ENCODE data around the gene OGDHL. TPM values are rescaled to one million over a fixed set of nuclear protein-coding genes. Genes with fewer than 3 reads are reported as not detected.

Gene OGDHL
- total RNA-seq, 1 donor from 2014 or later, result 0.30 TPM

DNA sequence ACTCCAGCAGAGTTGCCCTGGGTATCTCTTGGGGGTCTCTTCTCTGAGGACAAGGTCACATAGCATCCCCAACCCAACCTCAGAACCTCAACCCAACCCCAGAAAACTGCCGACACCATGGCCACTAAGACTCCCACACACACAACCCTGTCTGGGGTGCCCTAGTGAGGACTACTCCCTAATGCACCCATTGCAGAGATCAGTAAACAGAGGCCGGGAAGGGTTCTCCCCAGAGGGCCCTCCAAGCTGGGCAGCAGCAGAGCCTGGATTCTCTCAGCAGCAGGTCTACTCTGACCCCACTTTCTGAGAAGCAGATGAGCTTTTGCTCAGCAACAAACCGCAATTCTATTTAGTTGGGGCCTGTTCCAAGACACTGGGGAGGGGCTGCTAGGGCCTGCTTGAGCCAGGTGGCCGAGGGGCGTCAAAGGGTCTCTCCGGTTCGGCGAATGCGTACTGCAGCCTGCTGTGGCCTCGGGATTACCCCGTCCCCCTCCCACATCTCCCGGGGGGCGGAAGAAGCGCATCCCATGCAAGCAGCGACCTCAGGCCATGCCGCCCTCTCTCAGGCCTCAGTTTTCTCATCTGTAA is 828 bp downstream of the OGDHL start:
- DNase-seq (no peak), ATAC-seq (no peak)
- Histone ChIP-seq H3K4me3 (no peak overlapping the region), H3K27me3 (ENCODE audit: low read depth) (peaks cover 27% of the 10 kb centered on the region), H3K4me1 (peaks cover 3% of the 10 kb centered on the region), H3K36me3 (no peaks in the 10 kb centered on the region), H3K27ac (no peak overlapping the region), H3K9me3 (no peaks in the 10 kb centered on the region)
- intact Hi-C loops (cut with DNase I), result no loop called here
- no peak for TF ChIP-seq CTCF (IDR thresholded peaks at IDR 0.05)

DNA sequence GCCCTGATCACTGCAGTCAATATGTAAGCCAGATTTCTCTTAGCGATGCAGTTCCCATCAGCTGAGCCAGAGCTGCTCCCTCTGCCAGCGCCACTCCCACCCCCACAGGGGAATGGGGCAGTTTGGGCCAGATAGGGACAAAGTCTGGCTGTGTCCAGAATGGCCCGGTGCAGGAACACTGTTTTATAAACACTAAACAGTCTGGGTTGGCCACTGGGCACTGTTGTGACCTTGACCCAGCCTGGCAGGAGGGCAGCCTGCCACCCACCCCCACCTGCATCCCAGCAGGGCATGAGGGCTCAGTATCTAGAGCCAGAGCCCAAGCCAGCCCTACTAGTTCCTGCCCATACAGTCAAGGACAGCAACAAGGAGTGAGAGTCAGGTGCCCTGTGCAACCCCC is 1.3 kb downstream of the OGDHL start:
- Histone ChIP-seq H3K4me3 (no peak overlapping the region), H3K9me3 (no peaks in the 10 kb centered on the region), H3K36me3 (no peaks in the 10 kb centered on the region), H3K27me3 (ENCODE audit: low read depth) (peaks cover 27% of the 10 kb centered on the region), H3K27ac (no peak overlapping the region), H3K4me1 (peaks cover 3% of the 10 kb centered on the region)
- ATAC-seq, result no peak
- intact Hi-C loops (cut with DNase I), result no loop called here
- no peak for TF ChIP-seq CTCF (IDR thresholded peaks at IDR 0.05)
- DNase-seq, result no peak

- Histone ChIP-seq H3K4me1 (peaks cover 3% of the 10 kb centered on the region), H3K36me3 (no peaks in the 10 kb centered on the region), H3K27me3 (ENCODE audit: low read depth) (peaks cover 27% of the 10 kb centered on the region), H3K9me3 (no peaks in the 10 kb centered on the region), H3K27ac (no peak overlapping the region), H3K4me3 (no peak overlapping the region)
- intact Hi-C loops (cut with DNase I), result no loop called here
- DNase-seq (no peak), ATAC-seq (no peak)
- TF ChIP-seq CTCF (IDR thresholded peaks at IDR 0.05), result no peak
These were observed 2.2 kb downstream of the OGDHL start for GRCh38 chr10:49759787-49760551.

DNA sequence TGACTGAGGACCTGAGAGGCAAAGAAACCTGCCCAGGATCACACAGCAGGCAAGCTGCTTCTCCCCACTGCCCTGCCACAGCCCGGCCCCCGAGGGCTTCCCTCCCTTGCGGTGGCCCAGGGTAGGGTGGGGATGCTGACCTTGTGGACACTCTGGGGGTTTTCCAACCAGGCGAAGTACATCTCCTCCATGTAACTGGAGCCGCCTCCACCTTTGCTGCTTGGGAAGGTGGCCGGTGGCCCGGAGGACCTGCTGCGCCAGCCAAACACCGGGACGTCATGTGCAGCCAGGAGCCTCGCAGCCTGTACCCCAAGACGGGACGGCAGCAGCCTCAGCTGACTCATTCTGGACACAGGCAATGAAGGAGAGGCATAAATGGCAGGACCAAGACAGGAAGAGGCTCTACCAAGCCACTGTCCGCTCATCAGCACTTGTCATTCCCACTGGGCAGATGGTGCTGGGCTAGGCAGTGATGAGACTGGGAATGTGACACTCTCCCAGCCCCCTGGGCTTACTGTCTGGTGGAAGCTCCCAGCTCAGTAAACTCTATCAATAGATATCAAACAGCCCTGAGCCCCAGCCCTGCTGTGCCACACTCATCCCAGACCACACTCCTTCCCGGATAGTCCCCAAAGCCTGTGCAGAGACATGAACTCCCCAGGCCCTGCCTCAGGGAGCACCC is 3.7 kb downstream of the OGDHL start:
- intact Hi-C loops (cut with DNase I), result no loop called here
- H3K27me3 ChIP-seq (ENCODE audit: low read depth), result peaks cover 27% of the 10 kb centered on the region
- no peak for TF ChIP-seq CTCF (IDR thresholded peaks at IDR 0.05)
- ATAC-seq (no peak), DNase-seq (no peak)
- H3K9me3 ChIP-seq, result no peaks in the 10 kb centered on the region
- H3K36me3 ChIP-seq, result no peaks in the 10 kb centered on the region
- peaks cover 3% of the 10 kb centered on the region for H3K4me1 ChIP-seq
- H3K27ac ChIP-seq, result no peak overlapping the region
- no peak overlapping the region for H3K4me3 ChIP-seq

DNA sequence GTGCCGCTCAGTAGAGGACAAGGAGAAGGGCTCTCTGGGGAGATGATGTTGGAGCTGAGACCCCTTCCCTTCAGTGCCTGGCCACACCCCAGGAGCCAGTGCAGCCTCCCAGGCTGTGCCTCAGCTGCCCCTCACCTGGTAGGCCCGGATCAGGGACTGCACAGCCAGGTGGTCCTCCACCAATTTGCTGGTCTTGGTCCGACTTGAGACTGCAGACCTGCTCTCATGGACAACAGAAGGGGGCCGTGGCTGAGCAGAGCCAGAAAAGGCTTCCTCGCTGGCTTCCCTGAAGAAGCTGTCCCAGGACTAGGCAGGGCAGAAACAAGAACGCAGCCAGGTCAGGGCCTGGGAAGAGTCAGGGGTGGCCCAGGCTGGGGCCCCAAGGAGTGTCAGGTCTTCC is 5.5 kb downstream of the OGDHL start:
- Histone ChIP-seq H3K9me3 (no peaks in the 10 kb centered on the region), H3K4me1 (no peaks in the 10 kb centered on the region), H3K4me3 (no peak overlapping the region), H3K36me3 (no peaks in the 10 kb centered on the region), H3K27me3 (ENCODE audit: low read depth) (peaks cover 22% of the 10 kb centered on the region), H3K27ac (no peak overlapping the region)
- DNase-seq, result no peak
- no peak for TF ChIP-seq CTCF (IDR thresholded peaks at IDR 0.05)
- intact Hi-C loops (cut with DNase I), result no loop called here
- ATAC-seq, result no peak

Data from lower lobe of right lung (tissue), 2 donors.